NT2/D1 (cell line): Measurements from ENCODE around the gene CNTNAP1.
A peak's percentile ranks its signal among the peaks of the same experiment; 100 is the strongest.

Experiments
- DNase-seq: peaks from one replicate; pipeline ENCODE4 v3.0.0-alpha.2; 2011; ENCODE audit warnings: low read depth, low spot score
- H3K27me3 ChIP-seq: 2 replicates; pipeline ENCODE4 v1.6.0; 2011; ENCODE audit warnings: mild to moderate bottlenecking; ENCODE audit not compliant: insufficient read length, insufficient read depth
- H3K36me3 ChIP-seq: 2 replicates; pipeline ENCODE4 v1.6.1; 2011; ENCODE audit warnings: mild to moderate bottlenecking, low read length, mixed read lengths; ENCODE audit not compliant: insufficient read depth, insufficient read length
- H3K4me1 ChIP-seq: 2 replicates; pipeline ENCODE4 v1.5.1; 2011; ENCODE audit not compliant: insufficient read depth, insufficient read length
- H3K4me3 ChIP-seq: 2 replicates; pipeline ENCODE4 v1.5.1; 2011; ENCODE audit warnings: low read depth; ENCODE audit not compliant: insufficient read length
- H3K9ac ChIP-seq: 2 replicates; pipeline ENCODE4 v1.6.0; 2011; ENCODE audit warnings: low read depth; ENCODE audit not compliant: insufficient read length
- H3K9me3 ChIP-seq: 2 replicates; pipeline ENCODE4 v1.5.1; 2011; ENCODE audit warnings: mild to moderate bottlenecking, low read length; ENCODE audit not compliant: insufficient read depth
- SUZ12 ChIP-seq: IDR thresholded peaks from 2 replicates; pipeline ENCODE4 v1.6.1; 2011; ENCODE audit not compliant: insufficient read length, insufficient read depth; ENCODE audit errors: extremely low read depth
- YY1 ChIP-seq: IDR thresholded peaks from 2 replicates; pipeline ENCODE4 v1.6.1; 2011; ENCODE audit not compliant: insufficient read length, insufficient read depth
- ZNF274 ChIP-seq: IDR thresholded peaks from 2 replicates; pipeline ENCODE4 v1.6.1; 2011; ENCODE audit warnings: mild to moderate bottlenecking, low read depth, low read length

CNTNAP1 gene

GRCh38 chr17:42667088-42667951 is 15.0 kb upstream of the CNTNAP1 start:
- Histone ChIP-seq H3K4me1 (peaks cover 26% of the 10 kb centered on the region), H3K9me3 (no peaks in the 10 kb centered on the region), H3K36me3 (peaks cover 67% of the 10 kb centered on the region), H3K9ac (peak overlapping the region; percentile 18), H3K4me3 (no peak overlapping the region), H3K27me3 (no peaks in the 10 kb centered on the region)
- no peak for TF ChIP-seq ZNF274
- no peak for TF ChIP-seq YY1
- no peak for TF ChIP-seq SUZ12
- no peak for DNase-seq

- TF ChIP-seq ZNF274 = no peak
- no peak for TF ChIP-seq SUZ12
- TF ChIP-seq YY1 = no peak
- peaks cover 61% of the 10 kb centered on the region for H3K36me3 ChIP-seq
- no peaks in the 10 kb centered on the region for H3K9me3 ChIP-seq
- DNase-seq = no peak
- peak overlapping the region; percentile 88 for H3K9ac ChIP-seq
- H3K4me3 ChIP-seq = peak overlapping the region; percentile 26
- H3K27me3 ChIP-seq = no peaks in the 10 kb centered on the region
- peaks cover 36% of the 10 kb centered on the region for H3K4me1 ChIP-seq
Measured at GRCh38 chr17:42669705-42669976, 12.7 kb upstream of the CNTNAP1 start.

GRCh38 chr17:42669977-42670788 is 12.1 kb upstream of the CNTNAP1 start:
- H3K9me3 ChIP-seq = no peaks in the 10 kb centered on the region
- peak overlapping the region; percentile 52 for H3K4me3 ChIP-seq
- TF ChIP-seq YY1 = no peak
- TF ChIP-seq SUZ12 = no peak
- TF ChIP-seq ZNF274 = no peak
- H3K27me3 ChIP-seq = no peaks in the 10 kb centered on the region
- H3K36me3 ChIP-seq = peaks cover 61% of the 10 kb centered on the region
- peak overlapping the region; percentile 88 for H3K9ac ChIP-seq
- DNase-seq = no peak
- peaks cover 39% of the 10 kb centered on the region for H3K4me1 ChIP-seq

GRCh38 chr17:42670789-42671657 is 11.3 kb upstream of the CNTNAP1 start:
- TF ChIP-seq ZNF274 (no peak), SUZ12 (no peak), YY1 (no peak)
- H3K27me3 ChIP-seq = peaks cover 5% of the 10 kb centered on the region
- peaks cover 44% of the 10 kb centered on the region for H3K4me1 ChIP-seq
- no peak overlapping the region for H3K9ac ChIP-seq
- no peaks in the 10 kb centered on the region for H3K9me3 ChIP-seq
- no peak overlapping the region for H3K4me3 ChIP-seq
- no peak for DNase-seq
- H3K36me3 ChIP-seq = peaks cover 54% of the 10 kb centered on the region

GRCh38 chr17:42672038-42672437 is 10.3 kb upstream of the CNTNAP1 start:
- Histone ChIP-seq H3K9ac (no peak overlapping the region), H3K36me3 (peaks cover 45% of the 10 kb centered on the region), H3K4me3 (no peak overlapping the region), H3K9me3 (no peaks in the 10 kb centered on the region), H3K27me3 (peaks cover 5% of the 10 kb centered on the region), H3K4me1 (peaks cover 44% of the 10 kb centered on the region)
- no peak for DNase-seq
- TF ChIP-seq SUZ12 (no peak), ZNF274 (no peak), YY1 (no peak)

- Histone ChIP-seq H3K36me3 (peaks cover 32% of the 10 kb centered on the region), H3K27me3 (peaks cover 5% of the 10 kb centered on the region), H3K4me3 (no peak overlapping the region), H3K4me1 (peaks cover 35% of the 10 kb centered on the region), H3K9me3 (no peaks in the 10 kb centered on the region), H3K9ac (peak overlapping the region; percentile 32)
- no peak for TF ChIP-seq YY1
- no peak for TF ChIP-seq SUZ12
- DNase-seq = no peak
Measured at GRCh38 chr17:42673266-42673884, 9.0 kb upstream of the CNTNAP1 start.
